Sigmoid colon (tissue), 7 donors: ENCODE data around the gene SUPT5H. TPM values are rescaled to one million over a fixed set of nuclear protein-coding genes. Genes with fewer than 3 reads are reported as not detected.
A peak's percentile ranks its signal among the peaks of the same experiment; 100 is the strongest.
"Not testable (repeated sequence)": the region's sequence is repeated elsewhere in the genome, so short reads cannot be mapped to it uniquely, and the experiment has no call there.

Source experiments
- DNase-seq: peaks from one replicate; pipeline ENCODE4 v3.0.0-alpha.2; 2019
- H3K27ac ChIP-seq, 4 donors: fragments of 200-600 bp; sonication (generic); one replicate each; pipeline ENCODE4 v1.5.1; 2016 to 2019; ENCODE audit warnings: mild to moderate bottlenecking in 1 of 4
- H3K27me3 ChIP-seq, 3 donors: fragments of 200-600 bp; sonication (generic); one replicate each; pipeline ENCODE4 v1.5.1; 2019; ENCODE audit warnings: mild to moderate bottlenecking in 1 of 3
- H3K36me3 ChIP-seq, 4 donors: fragments of 200-600 bp; sonication (generic); one replicate each; pipeline ENCODE4 v1.5.1; 2016 to 2019
- H3K4me1 ChIP-seq, 4 donors: fragments of 200-600 bp; sonication (generic); one replicate each; pipeline ENCODE4 v1.5.1; 2017 to 2019
- H3K4me3 ChIP-seq, 4 donors: fragments of 200-600 bp; sonication (generic); one replicate each; pipeline ENCODE4 v1.5.1; 2017 to 2019; ENCODE audit warnings: mild to moderate bottlenecking in 2 of 4, moderate library complexity in 1 of 4
- H3K9me3 ChIP-seq, 4 donors: fragments of 200-600 bp in 3 of 4; sonication (generic) in 3 of 4; one replicate each; pipeline versions ENCODE4 v1.5.1 to v1.6.1; 2013 to 2019
- CTCF ChIP-seq, 4 experiments: fragments of 450-650 bp in 3 of 4; fragments of 200-600 bp in 1 of 4; IDR thresholded peaks; one replicate each; pipeline ENCODE4 v1.5.1; 2016 to 2019; ENCODE audit warnings: antibody characterized with exemption in 4 of 4, mild to moderate bottlenecking in 3 of 4, moderate library complexity in 2 of 4
- EP300 ChIP-seq, 4 donors: sonication (generic); formaldehyde crosslinking; IDR thresholded peaks; one replicate each; pipeline ENCODE4 v1.6.1; 2017; ENCODE audit warnings: antibody characterized with exemption in 4 of 4
- POLR2A ChIP-seq, 2 donors: fragments of 450-650 bp; IDR thresholded peaks; one replicate each; pipeline ENCODE4 v1.6.1; 2016; ENCODE audit warnings: antibody characterized with exemption in 2 of 2, mild to moderate bottlenecking in 2 of 2, moderate library complexity in 2 of 2
- POLR2AphosphoS5 ChIP-seq, 4 donors: sonication (generic); formaldehyde crosslinking; IDR thresholded peaks; one replicate each; pipeline ENCODE4 v1.6.1; 2017; ENCODE audit warnings: antibody characterized with exemption in 4 of 4
- WGBS, 2 donors: extraction: QIAGEN DNeasy Blood & Tissue Kit; methylation state at CpG; one replicate each; pipeline ENCODE4 v1.1.7; 2013; 5-methylcytosine and 5-hydroxymethylcytosine counted together
- intact Hi-C: fragments of 100-400 bp; cut with DNase I; formaldehyde crosslinking; loops from one replicate; pipeline ENCODE4 v1.15.1; 2023
- polyA plus RNA-seq, 3 donors: library from polyadenylated mRNA; stranded (reverse); fragments of 200-250 nt; gene quantifications; one replicate each; pipeline ENCODE4 v1.2.3, GENCODE V29; 2013
- total RNA-seq, 4 donors: library from RNA; depleted of rRNA; stranded (reverse); fragments of >200 nt; gene quantifications; one replicate each; pipeline ENCODE4 v1.1.0, GENCODE V29; 2016
- donor health status: healthy with polysubstance abuse.
- donor health status: Bipolar disorder and iron deficiency.
- donor health status: healthy.

SUPT5H gene
- total and polyA plus RNA-seq, 7 donors: 52.3 to 112 (median 77.1) TPM

GRCh38 chr19:39446365-39447084 lies 1.1 kb downstream of the SUPT5H start:
- Histone ChIP-seq H3K27ac (peak overlapping the region in 3 of 4 donors; percentile 91 to 94 (median 93)), H3K4me1 (peaks cover 0 to 41% (median 34%) of the 10 kb centered on the region in 4 donors), H3K4me3 (peak overlapping the region; percentile 60 to 96 (median 95)), H3K36me3 (peaks cover 0 to 5% (median 0%) of the 10 kb centered on the region in 4 donors), H3K27me3 (no peaks in the 10 kb centered on the region), H3K9me3 (no peaks in the 10 kb centered on the region)
- no peak for TF ChIP-seq POLR2A (IDR thresholded peaks at IDR 0.05)
- intact Hi-C loops: loop anchor here (5.0 kb wide), 1 partner anchor 104 kb away; the partner anchor contains the start of gene SAMD4B
- 82 to 84% methylated on average over 16 of the region's 16 CpGs for WGBS, 2 donors
- DNase-seq: no peak

GRCh38 chr19:39448271-39448670 lies 2.9 kb downstream of the SUPT5H start:
- Histone ChIP-seq H3K9me3 (no peaks in the 10 kb centered on the region), H3K4me1 (peaks cover 0 to 41% (median 34%) of the 10 kb centered on the region in 4 donors), H3K36me3 (peaks cover 0 to 14% (median 4%) of the 10 kb centered on the region in 4 donors), H3K27ac (no peak overlapping the region), H3K27me3 (no peaks in the 10 kb centered on the region), H3K4me3 (no peak overlapping the region)
- WGBS, 2 donors: 55 to 73% methylated on average over 3 of the region's 3 CpGs
- DNase-seq: no peak
- TF ChIP-seq POLR2A (IDR thresholded peaks at IDR 0.05) (no peak), CTCF (IDR thresholded peaks at IDR 0.05) (no peak), EP300 (IDR thresholded peaks at IDR 0.05) (no peak), POLR2AphosphoS5 (IDR thresholded peaks at IDR 0.05) (no peak)
- intact Hi-C loops: loop anchor here (5.0 kb wide), 1 partner anchor 106 kb away; the partner anchor contains the start of gene SAMD4B

- Histone ChIP-seq H3K27me3 (no peaks in the 10 kb centered on the region), H3K27ac (no peak overlapping the region), H3K9me3 (no peaks in the 10 kb centered on the region), H3K4me1 (peaks cover 0 to 37% (median 31%) of the 10 kb centered on the region in 4 donors), H3K36me3 (peaks cover 0 to 24% (median 12%) of the 10 kb centered on the region in 4 donors), H3K4me3 (no peak overlapping the region)
- no peak for DNase-seq
- TF ChIP-seq POLR2AphosphoS5 (IDR thresholded peaks at IDR 0.05) (no peak), POLR2A (IDR thresholded peaks at IDR 0.05) (no peak), CTCF (IDR thresholded peaks at IDR 0.05) (no peak), EP300 (IDR thresholded peaks at IDR 0.05) (no peak)
- intact Hi-C loops: loop anchor here (5.0 kb wide), 1 partner anchor 107 kb away; the partner anchor contains the start of gene SAMD4B
- 75 to 82% methylated on average over 8 of the region's 8 CpGs for WGBS, 2 donors
Measured at GRCh38 chr19:39449116-39449797, 3.9 kb downstream of the SUPT5H start.

GRCh38 chr19:39451257-39451656 lies 5.9 kb downstream of the SUPT5H start:
- Histone ChIP-seq H3K4me1 (peaks cover 0 to 26% (median 23%) of the 10 kb centered on the region in 4 donors), H3K36me3 (peaks cover 0 to 37% (median 20%) of the 10 kb centered on the region in 4 donors)
- DNase-seq, H3K9me3 ChIP-seq, H3K4me3 ChIP-seq, H3K27me3 ChIP-seq, H3K27ac ChIP-seq, intact Hi-C loops: not testable (repeated sequence)
- WGBS, 2 donors: 94 to 96% methylated on average over 8 of the region's 8 CpGs

- TF ChIP-seq POLR2A (IDR thresholded peaks at IDR 0.05) (no peak), EP300 (IDR thresholded peaks at IDR 0.05) (no peak), CTCF (IDR thresholded peaks at IDR 0.05) (no peak), POLR2AphosphoS5 (IDR thresholded peaks at IDR 0.05) (no peak)
- H3K36me3 ChIP-seq: peaks cover 46 to 94% (median 65%) of the 10 kb centered on the region in 4 donors
- no peaks in the 10 kb centered on the region for H3K27me3 ChIP-seq
- H3K27ac ChIP-seq: no peak overlapping the region
- intact Hi-C loops: no loop called here
- H3K4me3 ChIP-seq: no peak overlapping the region
- no peak for DNase-seq
- H3K4me1 ChIP-seq: no peaks in the 10 kb centered on the region
- H3K9me3 ChIP-seq: no peaks in the 10 kb centered on the region
- 89 to 94% methylated on average over 3 of the region's 3 CpGs for WGBS, 2 donors
Measured at GRCh38 chr19:39463403-39463802, 18.0 kb downstream of the SUPT5H start.
